Uterus (tissue), 2 donors: ENCODE data around the gene CGB3.

Source experiments
- CTCF ChIP-seq, 4 experiments: fragments of 200-600 bp in 2 of 4; fragments of 450-650 bp in 2 of 4; sonication (generic) in 2 of 4; IDR thresholded peaks; one replicate each; pipeline ENCODE4 v1.5.1; 2016 to 2019; ENCODE audit warnings: antibody characterized with exemption in 4 of 4, mild to moderate bottlenecking in 2 of 4, moderate library complexity in 1 of 4
- POLR2A ChIP-seq, 2 donors: fragments of 450-650 bp; IDR thresholded peaks; one replicate each; pipeline ENCODE4 v1.6.1; 2016; ENCODE audit warnings: antibody characterized with exemption in 2 of 2, mild to moderate bottlenecking in 1 of 2, moderate library complexity in 1 of 2

- TF ChIP-seq POLR2A (IDR thresholded peaks at IDR 0.05) (no peak), CTCF (IDR thresholded peaks at IDR 0.05) (no peak)
These were observed 44.9 kb upstream of the CGB3 start for GRCh38 chr19:49069026-49069425.
